ENCODE data around the gene ANKRD34B.

ANKRD34B gene

GRCh38 chr5:80569961-80570786, at the start of gene ANKRD34B:
ANKRD34B (minus strand) TSS chr5:80570280; CDS start chr5:80560019, 10,261 bp downstream.
- no peak for DNase-seq (ENCODE audit: low read depth)
- H3K4me3 ChIP-seq (ENCODE audit: low read depth, low read length) = peak within 1 kb of the TSS; percentile 42
- TF ChIP-seq CTCF (IDR thresholded peaks at IDR 0.05; ENCODE audit: control insufficient read depth, extremely low read depth, insufficient read depth) = no peak

- H3K4me3 ChIP-seq (ENCODE audit: low read depth, low read length) = no peak overlapping the region
- no peak for TF ChIP-seq CTCF (IDR thresholded peaks at IDR 0.05; ENCODE audit: control insufficient read depth, extremely low read depth, insufficient read depth)
- no peak for DNase-seq (ENCODE audit: low read depth)
Measured at GRCh38 chr5:80619086-80619485, 49.0 kb upstream of the ANKRD34B start.

GRCh38 chr5:80618438-80618837, 48.4 kb upstream of the ANKRD34B start:
- no peak for TF ChIP-seq CTCF (IDR thresholded peaks at IDR 0.05; ENCODE audit: control insufficient read depth, extremely low read depth, insufficient read depth)
- no peak for DNase-seq (ENCODE audit: low read depth)
- H3K4me3 ChIP-seq (ENCODE audit: low read depth, low read length) = no peak overlapping the region

- TF ChIP-seq CTCF (IDR thresholded peaks at IDR 0.05; ENCODE audit: control insufficient read depth, extremely low read depth, insufficient read depth) = no peak
- no peak overlapping the region for H3K4me3 ChIP-seq (ENCODE audit: low read depth, low read length)
- no peak for DNase-seq (ENCODE audit: low read depth)
Measured at GRCh38 chr5:80615266-80615914, 45.3 kb upstream of the ANKRD34B start.

GRCh38 chr5:80609692-80610091, 39.6 kb upstream of the ANKRD34B start:
- no peak for TF ChIP-seq CTCF (IDR thresholded peaks at IDR 0.05; ENCODE audit: control insufficient read depth, extremely low read depth, insufficient read depth)
- no peak overlapping the region for H3K4me3 ChIP-seq (ENCODE audit: low read depth, low read length)
- no peak for DNase-seq (ENCODE audit: low read depth)

GRCh38 chr5:80608731-80609130, 38.7 kb upstream of the ANKRD34B start:
- DNase-seq (ENCODE audit: low read depth) = no peak
- no peak for TF ChIP-seq CTCF (IDR thresholded peaks at IDR 0.05; ENCODE audit: control insufficient read depth, extremely low read depth, insufficient read depth)
- no peak overlapping the region for H3K4me3 ChIP-seq (ENCODE audit: low read depth, low read length)

Measured in LNCaP clone FGC (cell line).